H1 (cell line): ENCODE results near the gene YY1AP1. TPM values are rescaled to one million over a fixed set of nuclear protein-coding genes. Genes with fewer than 3 reads are reported as not detected.
"Not testable (repeated sequence)": the region's sequence is repeated elsewhere in the genome, so short reads cannot be mapped to it uniquely, and the experiment has no call there.

Source experiments
- CTCF ChIA-PET: fragments of 300-600 bp; sonication (Branson Sonifier 250); formaldehyde crosslinking; loops from one replicate; lab custom pipeline; 2021; ENCODE audit not compliant: partially characterized antibody; lab: Charles Lee
- POLR2A ChIA-PET: fragments of 300-600 bp; sonication (Branson Sonifier 250); formaldehyde crosslinking; loops from one replicate; lab custom pipeline; 2021; ENCODE audit warnings: inconsistent platforms; ENCODE audit not compliant: partially characterized antibody; lab: Charles Lee
- DNase-seq, 2 experiments: peaks; one replicate each; pipeline versions ENCODE4 v3.0.0 to v3.0.0-alpha.2; 2010 to 2022; ENCODE audit warnings: low spot score in 2 of 2, low read depth in 1 of 2, mixed read lengths in 1 of 2
- FAIRE-seq: peaks from 2 replicates; lab custom pipeline; 2011; peaks lifted over from hg19 to GRCh38; lab: Jason Lieb, UNC
- H2AFZ ChIP-seq: 2 replicates; pipeline ENCODE4 v1.8.1; 2012; ENCODE audit warnings: low read length, inconsistent platforms
- H2AK5ac ChIP-seq: 2 replicates; pipeline ENCODE4 v1.6.1; 2013; ENCODE audit warnings: low read depth, low read length
- H2BK120ac ChIP-seq: replicated peaks from 2 replicates; pipeline ENCODE3; 2013; ENCODE audit warnings: low read depth, low read length, inconsistent platforms
- H2BK12ac ChIP-seq: 2 replicates; pipeline ENCODE4 v1.6.1; 2013; ENCODE audit warnings: low read depth, low read length
- H2BK15ac ChIP-seq: 2 replicates; pipeline ENCODE4 v1.6.1; 2013; ENCODE audit warnings: low read length
- H2BK20ac ChIP-seq: 2 replicates; pipeline ENCODE4 v1.6.1; 2013; ENCODE audit warnings: low read length
- H2BK5ac ChIP-seq: 2 replicates; pipeline ENCODE4 v1.6.1; 2013; ENCODE audit warnings: low read depth, low read length
- H3K14ac ChIP-seq: 2 replicates; pipeline ENCODE4 v1.6.1; 2013; ENCODE audit warnings: inconsistent platforms; ENCODE audit not compliant: insufficient read length
- H3K18ac ChIP-seq: 2 replicates; pipeline ENCODE4 v1.6.1; 2013; ENCODE audit warnings: low read length; ENCODE audit errors: extremely low read depth
- H3K23ac ChIP-seq: 2 replicates; pipeline ENCODE4 v1.6.1; 2013; ENCODE audit warnings: inconsistent platforms; ENCODE audit not compliant: insufficient read length
- H3K23me2 ChIP-seq: 2 replicates; pipeline ENCODE4 v1.6.1; 2013; ENCODE audit warnings: low read depth, low read length
- H3K27ac ChIP-seq: 2 replicates; pipeline ENCODE4 v1.6.1; 2011; ENCODE audit warnings: low read depth, low read length, inconsistent platforms
- H3K27me3 ChIP-seq, 4 experiments: replicated peaks in 1 of 4; 1 replicate in 1 of 4; 2 replicates in 3 of 4; pipeline versions ENCODE4 v1.6.1 to v1.8.1; 2011 to 2013; ENCODE audit warnings: low read length in 3 of 4, mild to moderate bottlenecking in 3 of 4, inconsistent platforms in 2 of 4, mixed read lengths in 2 of 4, moderate library complexity in 1 of 4; ENCODE audit not compliant: control insufficient read depth in 3 of 4, insufficient read depth in 3 of 4; ENCODE audit errors: extremely low read depth in 1 of 4
- H3K36me3 ChIP-seq, 4 experiments: 2 replicates each; pipeline versions ENCODE4 v1.6.1 to v1.8.1; 2011 to 2013; ENCODE audit warnings: mild to moderate bottlenecking in 4 of 4, low read length in 3 of 4, moderate library complexity in 2 of 4, control low read depth in 1 of 4, inconsistent platforms in 1 of 4; ENCODE audit not compliant: insufficient read depth in 4 of 4, control insufficient read depth in 2 of 4
- H3K4ac ChIP-seq: replicated peaks from 2 replicates; pipeline ENCODE3; 2013; ENCODE audit warnings: low read length, low read depth, mixed read lengths, inconsistent platforms; ENCODE audit not compliant: insufficient read length
- H3K4me1 ChIP-seq, 4 experiments: replicated peaks in 1 of 4; 1 replicate in 1 of 4; 2 replicates in 3 of 4; pipeline versions ENCODE4 v1.6.1 to v1.8.1; 2011 to 2013; ENCODE audit warnings: low read length in 3 of 4, inconsistent platforms in 2 of 4, mixed read lengths in 1 of 4; ENCODE audit not compliant: insufficient read depth in 4 of 4, control insufficient read depth in 3 of 4
- H3K4me2 ChIP-seq, 2 experiments: 2 replicates each; pipeline versions ENCODE4 v1.6.1 to v1.8.1; 2011 to 2013; ENCODE audit warnings: low read depth in 2 of 2, low read length in 2 of 2, control low read depth in 1 of 2, inconsistent platforms in 1 of 2, mild to moderate bottlenecking in 1 of 2; ENCODE audit not compliant: insufficient read depth in 1 of 2
- H3K4me3 ChIP-seq, 4 experiments: fragments of 200-600, 300-600 bp in 1 of 4; sonication (generic), shearing (Covaris generic), sonication (Bioruptor Twin) in 1 of 4; 2 replicates each; pipeline versions ENCODE4 v1.5.1 to v1.8.1; 2011 to 2016; ENCODE audit warnings: low read length in 4 of 4, low read depth in 3 of 4, control low read depth in 2 of 4, inconsistent platforms in 2 of 4, mild to moderate bottlenecking in 2 of 4, mixed read lengths in 1 of 4, moderate library complexity in 1 of 4; ENCODE audit not compliant: insufficient read depth in 2 of 4; ENCODE audit errors: extremely low read depth in 1 of 4
- H3K56ac ChIP-seq: replicated peaks from 2 replicates; pipeline ENCODE3; 2013; ENCODE audit warnings: low read depth, mild to moderate bottlenecking, mixed read lengths, low read length, inconsistent platforms; ENCODE audit not compliant: insufficient read length
- H3K79me1 ChIP-seq: 2 replicates; pipeline ENCODE4 v1.6.1; 2013; ENCODE audit warnings: low read depth, low read length, control low read depth
- H3K79me2 ChIP-seq, 2 experiments: 2 replicates each; pipeline versions ENCODE4 v1.6.1 to v1.8.1; 2012 to 2013; ENCODE audit warnings: low read length in 2 of 2, mild to moderate bottlenecking in 2 of 2, inconsistent platforms in 1 of 2; ENCODE audit not compliant: insufficient read depth in 2 of 2, control insufficient read depth in 1 of 2
- H3K9ac ChIP-seq, 4 experiments: replicated peaks in 1 of 4; 1 replicate in 1 of 4; 2 replicates in 3 of 4; pipeline versions ENCODE4 v1.6.1 to v1.8.1; 2011 to 2013; ENCODE audit warnings: low read depth in 3 of 4, low read length in 3 of 4, control low read depth in 2 of 4, mild to moderate bottlenecking in 2 of 4, moderate library complexity in 2 of 4, inconsistent platforms in 1 of 4; ENCODE audit errors: extremely low read depth in 1 of 4
- H3K9me3 ChIP-seq, 2 experiments: 2 replicates each; pipeline versions ENCODE4 v1.6.1 to v1.8.1; 2012 to 2013; ENCODE audit warnings: mild to moderate bottlenecking in 2 of 2, moderate library complexity in 2 of 2, control low read depth in 1 of 2, inconsistent platforms in 1 of 2, low read depth in 1 of 2, low read length in 1 of 2, mixed read lengths in 1 of 2; ENCODE audit not compliant: insufficient read depth in 2 of 2
- H4K20me1 ChIP-seq, 2 experiments: replicated peaks in 1 of 2; 2 replicates each; pipeline versions ENCODE3 to v1.8.1; 2011 to 2013; ENCODE audit warnings: inconsistent platforms in 2 of 2, low read length in 2 of 2, mild to moderate bottlenecking in 1 of 2; ENCODE audit not compliant: insufficient read depth in 2 of 2, control insufficient read depth in 1 of 2
- H4K5ac ChIP-seq: 2 replicates; pipeline ENCODE4 v1.6.1; 2013; ENCODE audit warnings: low read length, low read depth, mixed read lengths, inconsistent platforms; ENCODE audit not compliant: insufficient read length
- H4K8ac ChIP-seq: 2 replicates; pipeline ENCODE4 v1.8.0; 2013; ENCODE audit warnings: mild to moderate bottlenecking, moderate library complexity, low read length, inconsistent platforms; ENCODE audit not compliant: insufficient read depth; ENCODE audit errors: extremely low read depth
- H4K91ac ChIP-seq: replicated peaks from 2 replicates; pipeline ENCODE3; 2013; ENCODE audit warnings: low read length, mixed read lengths, inconsistent platforms; ENCODE audit not compliant: insufficient read length
- WGBS, 2 experiments: shearing (Covaris generic) in 1 of 2; methylation state at CpG; one replicate each; pipeline versions ENCODE4 v1.1.6 to v1.1.7; 2013 to 2015; ENCODE audit warnings: low lambda C conversion rate in 2 of 2, mixed read lengths in 2 of 2, inconsistent platforms in 1 of 2, low coverage in 1 of 2, missing lambda C conversion rate in 1 of 2; ENCODE audit not compliant: insufficient replicate concordance in 2 of 2, insufficient coverage in 1 of 2, insufficient read length in 1 of 2; ENCODE audit errors: extremely low coverage in 1 of 2, missing lambda C conversion rate in 1 of 2; 5-methylcytosine and 5-hydroxymethylcytosine counted together
- polyA plus RNA-seq, 7 experiments: library from polyadenylated mRNA; depleted of rRNA in 3 of 7; stranded (reverse) in 5 of 7; unstranded in 2 of 7; fragments of >200 nt in 5 of 7; fragments of 200-250 nt in 2 of 7; gene quantifications; 1 replicate in 5 of 7; 2 replicates in 1 of 7; 4 replicates in 1 of 7; pipeline versions ENCODE4 v1.2.1 to v1.2.3, GENCODE V29; 2011 to 2013; ENCODE audit warnings: missing spikeins in 2 of 7, mixed read lengths in 2 of 7
- total RNA-seq: library from RNA; stranded (reverse); fragmentation: NEBNext Ultra II Directional; extraction: Animal tissue kit (Norgen Biotek cat#: 25700); gene quantifications from 2 replicates; pipeline ENCODE4 v1.2.1, GENCODE V29; 2021

YY1AP1 gene
- total and polyA plus RNA-seq, 2 of the 8 experiments (the other 6 are each of a cell fraction or from before 2014, with no cell fraction given): 44.2 to 48.6 TPM

- H2AFZ ChIP-seq, H3K27me3 ChIP-seq, H3K23me2 ChIP-seq, H3K4ac ChIP-seq, H4K20me1 ChIP-seq, H3K9me3 ChIP-seq, H3K9ac ChIP-seq, H2BK20ac ChIP-seq, H3K79me2 ChIP-seq, H4K8ac ChIP-seq, H3K23ac ChIP-seq, H2AK5ac ChIP-seq, POLR2A ChIA-PET, H3K56ac ChIP-seq, FAIRE-seq, H3K14ac ChIP-seq, H3K4me2 ChIP-seq, H2BK5ac ChIP-seq, H2BK15ac ChIP-seq, H4K91ac ChIP-seq, DNase-seq, H4K5ac ChIP-seq, H3K79me1 ChIP-seq, H3K4me3 ChIP-seq, H2BK120ac ChIP-seq, H2BK12ac ChIP-seq, H3K18ac ChIP-seq, H3K4me1 ChIP-seq, H3K27ac ChIP-seq: not testable (repeated sequence)
- WGBS, 2 experiments: 94% methylated on average over 4 of the region's 6 CpGs; no CpG with 5 or more reads in 1 of the 2 experiments
- H3K36me3 ChIP-seq: peaks cover 0 to 16% (median 5%) of the 10 kb centered on the region in 4 experiments; a peak in 2 of 8 replicates
- CTCF ChIA-PET: interaction anchor here (0.6 to 1.3 kb wide), 3 partner anchors 11 to 253 kb away, joined by 3 to 4 read pairs (median 3); no protein-coding TSS in a partner anchor
Measured at GRCh38 chr1:155718524-155719115, 30.0 kb upstream of the YY1AP1 start.
